GM13977 (cell line): ENCODE results near the gene TSPAN15.

ENCODE experiments used
- DNase-seq: peaks from one replicate; pipeline ENCODE4 v3.0.0; 2012; ENCODE audit warnings: low spot score
- CTCF ChIP-seq: IDR thresholded peaks from 2 replicates; pipeline ENCODE4 v1.5.1; 2012; ENCODE audit warnings: mild to moderate bottlenecking, control low read depth; ENCODE audit not compliant: insufficient read depth; ENCODE audit errors: extremely low read depth, missing control alignments
- in situ Hi-C: fragments of 300-500 bp; cut with MboI; formaldehyde crosslinking; loops from one replicate; pipeline ENCODE4 v1.12.0; 2022; ENCODE audit warnings: low sequenced_read_pairs, low pct_unique_long_range_greater_than_20kb, mixed read lengths, inconsistent platforms; ENCODE audit not compliant: unreplicated experiment

Gene TSPAN15

DNA sequence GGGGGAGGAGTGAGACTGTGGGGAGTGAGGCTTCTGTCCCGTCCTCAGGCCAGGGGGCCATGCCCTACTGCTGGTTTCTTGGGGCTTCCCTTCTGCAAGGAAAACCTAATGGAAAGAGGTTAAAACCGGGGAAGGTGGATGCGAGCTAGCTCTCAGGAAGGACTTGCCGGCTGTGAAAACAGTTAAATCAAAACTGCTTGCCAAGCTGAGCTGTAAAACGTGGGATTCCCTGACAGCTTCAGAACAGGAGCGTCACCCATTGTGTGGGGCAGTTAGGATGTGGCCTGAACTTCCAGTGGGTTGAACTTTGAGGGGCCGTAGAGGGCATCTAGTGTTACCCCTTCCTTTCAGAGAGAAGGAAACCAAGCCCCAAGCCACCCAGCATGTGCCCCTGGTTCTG, 13.1 kb downstream of the TSPAN15 start:
- no peak for TF ChIP-seq CTCF
- no peak for DNase-seq
- in situ Hi-C loops = no loop called here

DNA sequence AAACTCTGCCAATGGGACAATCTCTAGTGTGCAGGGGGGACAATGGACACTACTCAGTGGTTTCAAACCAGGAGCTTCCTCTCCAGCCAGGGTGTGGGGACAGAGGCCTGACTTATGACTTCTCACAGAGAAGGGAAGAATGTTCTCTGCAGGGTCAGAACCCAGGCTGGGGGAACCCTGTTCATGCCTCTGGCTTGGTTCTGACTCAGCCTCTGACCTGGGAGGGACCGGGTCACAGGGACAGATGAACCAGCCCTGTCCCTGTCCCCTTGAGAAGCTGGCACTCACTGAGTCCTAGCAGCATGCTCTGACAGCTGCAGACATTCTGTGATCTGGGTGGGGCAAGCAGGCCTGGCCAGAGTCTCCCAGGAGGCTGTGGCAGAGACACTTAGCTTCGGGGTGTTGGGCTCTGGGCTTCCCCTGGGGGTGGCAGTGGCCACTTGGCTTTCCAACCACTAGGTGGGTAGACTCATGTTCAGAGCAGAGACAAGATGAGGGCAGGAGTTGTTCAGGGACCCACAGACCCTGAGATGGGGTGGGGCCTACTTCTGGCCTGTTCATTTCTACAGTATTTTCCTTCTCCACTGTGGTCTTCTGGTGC, 13.6 kb downstream of the TSPAN15 start:
- in situ Hi-C loops = no loop called here
- TF ChIP-seq CTCF = no peak
- DNase-seq = peak; percentile 41

DNA sequence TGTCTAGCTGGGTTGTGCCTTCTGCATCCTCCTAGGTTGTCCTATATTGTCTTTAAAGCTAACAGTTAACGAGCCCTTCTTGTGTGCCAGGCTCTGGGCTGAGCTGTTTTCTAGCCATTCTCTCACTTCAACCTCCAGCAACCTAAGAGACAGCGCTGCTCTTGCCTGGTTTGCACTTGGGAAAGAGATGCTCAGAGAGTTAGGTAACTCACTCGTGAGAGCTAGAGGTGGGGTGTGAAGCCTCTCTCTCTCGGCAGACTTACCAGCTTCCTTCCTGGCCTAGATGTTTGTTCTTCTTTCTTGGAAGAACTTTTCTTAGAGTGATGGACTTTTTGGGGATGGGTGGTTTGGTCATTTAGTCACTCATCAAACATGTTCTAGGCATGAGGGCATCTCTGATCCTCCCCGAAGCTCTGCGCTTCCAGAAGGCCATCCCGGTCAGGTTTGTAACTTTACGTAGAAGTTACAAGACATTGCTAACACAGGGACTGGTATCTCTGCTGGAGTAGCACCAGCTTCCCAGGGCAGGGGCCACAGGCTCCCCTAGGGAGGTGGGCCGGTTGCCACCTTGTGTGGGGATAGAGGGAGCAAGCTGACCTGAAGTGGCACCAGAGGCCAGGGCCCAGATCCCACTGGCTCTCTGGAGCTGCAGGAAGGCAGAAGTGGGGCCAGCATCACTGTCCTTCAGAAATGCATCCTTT, 14.3 kb downstream of the TSPAN15 start:
- TF ChIP-seq CTCF = no peak
- in situ Hi-C loops = no loop called here
- no peak for DNase-seq

DNA sequence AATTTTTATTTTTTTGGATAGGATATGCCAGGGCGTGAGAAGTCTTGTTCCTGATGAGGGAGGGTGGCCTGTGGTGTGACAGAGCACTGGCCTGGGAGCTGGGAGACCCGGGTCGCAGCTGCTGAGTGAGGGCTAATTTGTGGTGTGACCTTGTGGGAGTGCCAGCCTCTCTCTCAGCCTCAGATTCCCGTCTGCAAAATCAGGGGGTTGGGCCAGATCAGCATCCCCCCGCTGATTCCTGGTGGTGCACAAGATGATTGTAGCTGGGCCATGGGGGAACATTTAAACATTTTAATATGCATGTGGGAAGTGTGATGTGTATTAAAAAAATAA, 14.9 kb downstream of the TSPAN15 start:
- in situ Hi-C loops = no loop called here

DNA sequence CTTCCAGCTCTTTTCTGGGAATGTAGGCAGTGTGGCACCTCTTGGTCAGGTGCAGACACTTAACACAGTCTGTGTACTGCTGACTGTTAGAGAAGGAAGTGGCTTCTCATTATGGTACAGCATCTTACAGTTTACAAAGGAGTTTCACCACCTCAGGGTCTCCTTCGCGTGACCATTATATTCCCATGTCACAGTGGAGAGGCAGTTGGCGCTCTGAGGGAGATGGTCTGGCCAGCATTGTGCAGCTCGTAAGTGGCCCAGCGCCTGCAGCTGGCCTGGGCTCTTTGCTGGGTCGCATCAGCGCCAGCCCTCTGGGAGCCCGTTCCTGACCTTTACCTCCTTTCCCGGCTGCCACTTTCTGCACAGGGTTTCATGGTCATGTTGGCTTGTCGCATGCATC, 15.4 kb downstream of the TSPAN15 start:
- TF ChIP-seq CTCF = no peak
- DNase-seq = no peak

More for the DNA sequence above, 14.9 kb downstream of the TSPAN15 start:
- TF ChIP-seq CTCF = no peak
- DNase-seq = no peak

GRCh38 chr10:69467928-69468750, 16.9 kb downstream of the TSPAN15 start:
- no peak for DNase-seq
- no peak for TF ChIP-seq CTCF
- in situ Hi-C loops = no loop called here

More for the DNA sequence above, 15.4 kb downstream of the TSPAN15 start:
- in situ Hi-C loops = no loop called here
